WTC11 (cell line): ENCODE data around the gene CAMK2G. TPM values are rescaled to one million over a fixed set of nuclear protein-coding genes. Genes with fewer than 3 reads are reported as not detected.

Source experiments
- ATAC-seq: fragments of 200-7000 bp; cut with Tn5 transposase; 2 replicates; pipeline ENCODE4 v1.10.0; 2021; ENCODE audit warnings: mild to moderate bottlenecking, moderate library complexity
- CTCF ChIA-PET: fragments of 300-600 bp; sonication (Branson Sonifier 250); formaldehyde crosslinking; loops from one replicate; lab custom pipeline; 2021; ENCODE audit warnings: antibody characterized with exemption; lab: Charles Lee
- POLR2A ChIA-PET: fragments of 350-600 bp; sonication (Branson Sonifier 250); formaldehyde crosslinking; loops from one replicate; lab custom pipeline; 2021; ENCODE audit warnings: antibody characterized with exemption; lab: Charles Lee
- DNase-seq: peaks from one replicate; pipeline ENCODE4 v3.0.0; 2021; ENCODE audit warnings: low spot score
- H3K27ac Mint-ChIP-seq: 2 replicates; pipeline ENCODE4 v1.8.0; 2021; ENCODE audit warnings: mixed read lengths
- H3K27me3 Mint-ChIP-seq: 2 replicates; pipeline ENCODE4 v1.8.0; 2021; ENCODE audit warnings: low read depth, mild to moderate bottlenecking, moderate library complexity, mixed read lengths
- H3K36me3 Mint-ChIP-seq: 2 replicates; pipeline ENCODE4 v1.8.0; 2021; ENCODE audit warnings: mixed read lengths
- H3K4me1 Mint-ChIP-seq: 2 replicates; pipeline ENCODE4 v1.8.0; 2022; ENCODE audit warnings: mixed read lengths
- H3K4me3 Mint-ChIP-seq: 2 replicates; pipeline ENCODE4 v1.8.0; 2021; ENCODE audit warnings: mild to moderate bottlenecking, moderate library complexity, mixed read lengths
- H3K9me3 Mint-ChIP-seq: 2 replicates; pipeline ENCODE4 v1.8.0; 2021; ENCODE audit warnings: mixed read lengths
- ARID4B ChIP-seq: sonication (generic); formaldehyde crosslinking; IDR thresholded peaks from 2 replicates; pipeline ENCODE4 v1.8.0; 2023; ENCODE audit warnings: missing genetic modification reagents, mild to moderate bottlenecking, borderline replicate concordance
- ATF1 ChIP-seq: sonication (generic); formaldehyde crosslinking; IDR thresholded peaks from 2 replicates; pipeline ENCODE4 v1.8.1; 2023; ENCODE audit warnings: mild to moderate bottlenecking, moderate library complexity, missing genetic modification reagents
- ATF2 ChIP-seq: sonication (generic); formaldehyde crosslinking; IDR thresholded peaks from 2 replicates; pipeline ENCODE4 v1.8.1; 2022; ENCODE audit warnings: low read depth, missing genetic modification reagents, borderline replicate concordance
- CDX4 ChIP-seq: fragments of 250-450 bp; sonication (Bioruptor Pico); IDR thresholded peaks from 2 replicates; pipeline ENCODE4 v1.9.0; 2021; ENCODE audit warnings: moderate library complexity, mild to moderate bottlenecking, inconsistent platforms, borderline replicate concordance
- CREB1 ChIP-seq: sonication (generic); formaldehyde crosslinking; IDR thresholded peaks from 2 replicates; pipeline ENCODE4 v1.8.0; 2023; ENCODE audit warnings: mild to moderate bottlenecking, missing genetic modification reagents
- CREM ChIP-seq: sonication (generic); formaldehyde crosslinking; IDR thresholded peaks from 2 replicates; pipeline ENCODE4 v1.8.1; 2022; ENCODE audit warnings: mild to moderate bottlenecking, missing genetic modification reagents, moderate library complexity
- CTCF ChIP-seq: fragments of 200-600 bp; IDR thresholded peaks from 2 replicates; pipeline ENCODE4 v1.8.0; 2022; ENCODE audit warnings: antibody characterized with exemption
- E2F4 ChIP-seq: sonication (generic); formaldehyde crosslinking; IDR thresholded peaks from 2 replicates; pipeline ENCODE4 v1.8.1; 2022; ENCODE audit warnings: low read depth, mild to moderate bottlenecking, moderate library complexity, missing genetic modification reagents, borderline replicate concordance
- EMX1 ChIP-seq: fragments of 250-450 bp; sonication (Bioruptor Pico); IDR thresholded peaks from 2 replicates; pipeline ENCODE4 v1.8.0; 2021; ENCODE audit warnings: mild to moderate bottlenecking
- FOXP4 ChIP-seq: sonication (generic); formaldehyde crosslinking; IDR thresholded peaks from 2 replicates; pipeline ENCODE4 v1.8.0; 2022; ENCODE audit warnings: mild to moderate bottlenecking, missing genetic modification reagents
- JUN ChIP-seq: sonication (generic); formaldehyde crosslinking; IDR thresholded peaks from 2 replicates; pipeline ENCODE4 v1.8.0; 2023; ENCODE audit warnings: mild to moderate bottlenecking, missing genetic modification reagents
- USF1 ChIP-seq: sonication (generic); formaldehyde crosslinking; IDR thresholded peaks from 2 replicates; pipeline ENCODE4 v1.8.0; 2022; ENCODE audit warnings: mild to moderate bottlenecking, missing genetic modification reagents
- ZBTB43 ChIP-seq: sonication (generic); formaldehyde crosslinking; IDR thresholded peaks from 2 replicates; pipeline ENCODE4 v1.8.1; 2023; ENCODE audit warnings: mild to moderate bottlenecking, missing genetic modification reagents
- ZNF121 ChIP-seq: sonication (generic); formaldehyde crosslinking; IDR thresholded peaks from 2 replicates; pipeline ENCODE4 v1.8.0; 2023; ENCODE audit warnings: missing genetic modification reagents
- ZNF317 ChIP-seq: sonication (generic); formaldehyde crosslinking; IDR thresholded peaks from 2 replicates; pipeline ENCODE4 v1.8.1; 2023; ENCODE audit warnings: low read depth, mild to moderate bottlenecking, moderate library complexity, missing genetic modification reagents, borderline replicate concordance
- ZNF423 ChIP-seq: fragments of 250-450 bp; sonication (Bioruptor Pico); IDR thresholded peaks from 2 replicates; pipeline ENCODE4 v2.1.2; 2022; ENCODE audit warnings: mild to moderate bottlenecking, moderate library complexity
- total RNA-seq: library from RNA; stranded (reverse); gene quantifications from 3 replicates; pipeline ENCODE4 v1.2.3, GENCODE V29; 2021

Gene CAMK2G
- total RNA-seq, 1 experiment from 2014 or later, result 34.9 TPM

- Mint-ChIP-seq H3K27ac (no peak overlapping the region), H3K4me1 (no peaks in the 10 kb centered on the region), H3K9me3 (no peaks in the 10 kb centered on the region), H3K27me3 (no peaks in the 10 kb centered on the region), H3K36me3 (peaks cover 42% of the 10 kb centered on the region), H3K4me3 (no peak overlapping the region)
- DNase-seq (no peak), ATAC-seq (no peak)
- TF ChIP-seq CDX4 (CRISPR knock-in tag) (no peak), ARID4B (CRISPR knock-in tag) (no peak), CREM (CRISPR knock-in tag) (no peak), ATF1 (CRISPR knock-in tag) (no peak), E2F4 (CRISPR knock-in tag) (no peak), FOXP4 (no peak), ZBTB43 (no peak), JUN (no peak), ATF2 (CRISPR knock-in tag) (no peak)
- POLR2A ChIA-PET, result no interaction called here
- CTCF ChIA-PET, result no interaction called here
Measured at GRCh38 chr10:73798087-73798486, 76.3 kb downstream of the CAMK2G start.

- ATAC-seq (no peak), DNase-seq (no peak)
- H3K36me3 Mint-ChIP-seq, result peaks cover 39% of the 10 kb centered on the region
- ChIA-PET CTCF (no interaction called here), POLR2A (no interaction called here)
- no peak overlapping the region for H3K27ac Mint-ChIP-seq
- H3K27me3 Mint-ChIP-seq, result no peaks in the 10 kb centered on the region
- no peaks in the 10 kb centered on the region for H3K9me3 Mint-ChIP-seq
- no peak overlapping the region for H3K4me3 Mint-ChIP-seq
- H3K4me1 Mint-ChIP-seq, result no peaks in the 10 kb centered on the region
- no peak for TF ChIP-seq ZNF121
- no peak for TF ChIP-seq ZNF423 (CRISPR knock-in tag)
- no peak for TF ChIP-seq ZNF317 (CRISPR knock-in tag)
- TF ChIP-seq CDX4 (CRISPR knock-in tag), result no peak
- TF ChIP-seq JUN, result no peak
- no peak for TF ChIP-seq CREB1 (CRISPR knock-in tag)
- TF ChIP-seq ZBTB43, result no peak
- TF ChIP-seq USF1 (CRISPR knock-in tag), result no peak
- no peak for TF ChIP-seq CTCF
- no peak for TF ChIP-seq EMX1 (CRISPR knock-in tag)
- no peak for TF ChIP-seq CREM (CRISPR knock-in tag)
Measured at GRCh38 chr10:73797324-73798025, 76.9 kb downstream of the CAMK2G start.
